B cell (primary cell): ENCODE data around the gene PEX7. TPM values are rescaled to one million over a fixed set of nuclear protein-coding genes. Genes with fewer than 3 reads are reported as not detected.

Experiments
- ATAC-seq: fragments of 200-7000 bp; cut with Tn5 transposase; one replicate; pipeline ENCODE4 v1.10.0; 2021; ENCODE audit warnings: low read depth, mild to moderate bottlenecking, moderate number of reproducible peaks, moderate library complexity
- CTCF ChIA-PET: fragments of 350-600 bp; sonication (Branson Sonifier 250); formaldehyde crosslinking; loops from one replicate; lab custom pipeline; 2021; ENCODE audit warnings: antibody characterized with exemption, inconsistent platforms; lab: Charles Lee
- POLR2A ChIA-PET: fragments of 350-600 bp; sonication (Branson Sonifier 250); formaldehyde crosslinking; loops from one replicate; lab custom pipeline; 2021; ENCODE audit warnings: antibody characterized with exemption; lab: Charles Lee
- DNase-seq: peaks from one replicate; pipeline ENCODE4 v3.0.0; 2013
- H2AFZ ChIP-seq: 2 replicates; pipeline ENCODE4 v1.6.1; 2012; ENCODE audit warnings: mild to moderate bottlenecking, low read depth, low read length; ENCODE audit not compliant: insufficient read depth, poor library complexity, severe bottlenecking
- H3K27ac ChIP-seq, 2 donors: 1 replicate in 1 of 2; 2 replicates in 1 of 2; pipeline ENCODE4 v1.5.1; 2012 to 2013; ENCODE audit warnings: low read length in 2 of 2, mild to moderate bottlenecking in 2 of 2, moderate library complexity in 1 of 2
- H3K27me3 ChIP-seq, 4 experiments: fragments of 200-600 bp in 1 of 4; sonication (generic) in 1 of 4; replicated peaks in 1 of 4; 1 replicate in 2 of 4; 2 replicates in 2 of 4; pipeline versions ENCODE4 v1.6.1 to v1.7.0; 2013 to 2016; ENCODE audit warnings: low read length in 3 of 4, mild to moderate bottlenecking in 2 of 4, mixed read lengths in 1 of 4, moderate library complexity in 1 of 4; ENCODE audit not compliant: insufficient read depth in 4 of 4, control insufficient read depth in 3 of 4; ENCODE audit errors: control extremely low read depth in 1 of 4
- H3K36me3 ChIP-seq, 2 experiments: replicated peaks in 1 of 2; 1 replicate in 1 of 2; 2 replicates in 1 of 2; pipeline versions ENCODE4 v1.6.1 to v1.7.1; 2013; ENCODE audit warnings: low read length in 1 of 2; ENCODE audit not compliant: insufficient read depth in 2 of 2, control insufficient read depth in 1 of 2; ENCODE audit errors: control extremely low read depth in 1 of 2, extremely low read depth in 1 of 2
- H3K4me1 ChIP-seq, 2 donors: fragments of 200-600 bp in 1 of 2; sonication (generic) in 1 of 2; 1 replicate in 1 of 2; 2 replicates in 1 of 2; pipeline versions ENCODE4 v1.5.1 to v1.6.1; 2013 to 2017; ENCODE audit warnings: low read length in 2 of 2; ENCODE audit not compliant: control insufficient read depth in 2 of 2, insufficient read depth in 2 of 2
- H3K4me2 ChIP-seq: replicated peaks from 2 replicates; pipeline ENCODE3; 2012; ENCODE audit warnings: mild to moderate bottlenecking, low read depth, low read length; ENCODE audit not compliant: poor library complexity, severe bottlenecking
- H3K4me3 ChIP-seq, 5 experiments: fragments of 200-600 bp in 1 of 5; sonication (generic) in 1 of 5; 1 replicate in 3 of 5; 2 replicates in 2 of 5; pipeline versions ENCODE4 v1.5.1 to v1.7.0; 2011 to 2016; ENCODE audit warnings: low read length in 4 of 5, mild to moderate bottlenecking in 4 of 5, low read depth in 2 of 5, control low read depth in 1 of 5, moderate library complexity in 1 of 5; ENCODE audit not compliant: insufficient read depth in 1 of 5; ENCODE audit errors: control extremely low read depth in 1 of 5, extremely low read depth in 1 of 5
- H3K79me2 ChIP-seq: fragments of 200-600 bp; sonication (generic); one replicate; pipeline ENCODE4 v1.6.0; 2016; ENCODE audit warnings: low read length; ENCODE audit not compliant: control insufficient read depth, insufficient read depth
- H3K9ac ChIP-seq: fragments of 200-600 bp; sonication (generic); 2 replicates; pipeline ENCODE4 v1.6.1; 2017; ENCODE audit warnings: mild to moderate bottlenecking, low read length, moderate library complexity
- H3K9me3 ChIP-seq, 3 donors: one replicate each; pipeline versions ENCODE4 v1.6.1 to v1.7.1; 2013; ENCODE audit warnings: low read length in 2 of 3; ENCODE audit not compliant: control insufficient read depth in 2 of 3, insufficient read depth in 1 of 3; ENCODE audit errors: control extremely low read depth in 1 of 3
- H4K20me1 ChIP-seq: 2 replicates; pipeline ENCODE4 v1.6.0; 2012; ENCODE audit warnings: mild to moderate bottlenecking, low read length; ENCODE audit not compliant: insufficient read depth, control insufficient read depth, poor library complexity, severe bottlenecking
- H3K27ac Mint-ChIP-seq: one replicate; pipeline ENCODE4 v1.8.0; 2021; ENCODE audit warnings: mixed read lengths
- H3K27me3 Mint-ChIP-seq: one replicate; pipeline ENCODE4 v1.8.0; 2021; ENCODE audit warnings: mixed read lengths
- H3K4me1 Mint-ChIP-seq: one replicate; pipeline ENCODE4 v1.8.0; 2021; ENCODE audit warnings: mixed read lengths
- H3K4me3 Mint-ChIP-seq: one replicate; pipeline ENCODE4 v1.8.0; 2021; ENCODE audit warnings: mixed read lengths
- H3K9me3 Mint-ChIP-seq: one replicate; pipeline ENCODE4 v1.8.0; 2022; ENCODE audit warnings: mixed read lengths; ENCODE audit not compliant: insufficient read depth
- CTCF ChIP-seq: fragments of 200-600 bp; IDR thresholded peaks from one replicate; pipeline ENCODE4 v1.8.0; 2022; ENCODE audit warnings: antibody characterized with exemption, mild to moderate bottlenecking
- EZH2 ChIP-seq: IDR thresholded peaks from 2 replicates; pipeline ENCODE4 v1.6.1; 2012; ENCODE audit warnings: borderline replicate concordance, low read depth, mild to moderate bottlenecking, moderate library complexity, low read length; ENCODE audit not compliant: insufficient read depth, poor library complexity, severe bottlenecking
- WGBS: methylation state at CpG from one replicate; pipeline ENCODE4 v1.1.5; 2013; ENCODE audit warnings: missing lambda C conversion rate; ENCODE audit not compliant: insufficient coverage; 5-methylcytosine and 5-hydroxymethylcytosine counted together
- intact Hi-C: fragments of 100-400 bp; cut with micrococcal nuclease; formaldehyde crosslinking; loops from one replicate; pipeline ENCODE4 v1.10.0; 2022
- polyA plus RNA-seq: library from polyadenylated mRNA; depleted of rRNA; stranded (reverse); fragments of >200 nt; gene quantifications from 2 replicates; pipeline ENCODE4 v1.2.3, GENCODE V29; 2012
- total RNA-seq, 2 donors: library from RNA; stranded (reverse); fragments of 120-200 nt in 1 of 2; gene quantifications; 1 replicate in 1 of 2; 2 replicates in 1 of 2; pipeline versions ENCODE4 v1.2.3 to v1.2.4, GENCODE V29; 2013 to 2022

Gene PEX7
- total and polyA plus RNA-seq, 2 donors (not counting 1 experiment from before 2014, with no cell fraction given): 3.9 TPM

- no peaks in the 10 kb centered on the region for H3K79me2 ChIP-seq
- no peak for TF ChIP-seq CTCF
- TF ChIP-seq EZH2: no peak
These were observed 132.7 kb downstream of the PEX7 start for GRCh38 chr6:136955123-136955522.

GRCh38 chr6:136956590-136957544 is 134.5 kb downstream of the PEX7 start:
- H3K4me1 Mint-ChIP-seq: peaks cover 17% of the 10 kb centered on the region
- no peak overlapping the region for H3K9ac ChIP-seq
- H3K27ac Mint-ChIP-seq: no peak overlapping the region
- no peaks in the 10 kb centered on the region for H3K9me3 Mint-ChIP-seq
- WGBS: 10% methylated on average over 7 of the region's 14 CpGs
- H4K20me1 ChIP-seq: no peaks in the 10 kb centered on the region
- POLR2A ChIA-PET: interaction anchor here (0.6 kb wide), 1 partner anchor 144 kb away, joined by 6 read pairs; no protein-coding TSS in a partner anchor
- no peaks in the 10 kb centered on the region for H3K36me3 ChIP-seq
- peaks cover 8 to 11% of the 10 kb centered on the region in 2 donors for H3K4me1 ChIP-seq
- H2AFZ ChIP-seq: peak overlapping the region; percentile 70
- H3K9me3 ChIP-seq: no peaks in the 10 kb centered on the region
- peak overlapping the region in 1 of 5 experiments; percentile 1 for H3K4me3 ChIP-seq
- peak overlapping the region; percentile 56 for H3K4me3 Mint-ChIP-seq
- peak; percentile 9 for DNase-seq
- no peaks in the 10 kb centered on the region for H3K79me2 ChIP-seq
- CTCF ChIA-PET: interaction anchor here (0.7 kb wide), 1 partner anchor 14 kb away, joined by 3 read pairs; no protein-coding TSS in a partner anchor
- H3K4me2 ChIP-seq: peak overlapping the region; percentile 58
- H3K27ac ChIP-seq: no peak overlapping the region
- peaks cover 18% of the 10 kb centered on the region for H3K27me3 Mint-ChIP-seq
- intact Hi-C loops: no loop called here
- no peak for ATAC-seq
- H3K27me3 ChIP-seq: no peaks in the 10 kb centered on the region
- no peak for TF ChIP-seq CTCF
- TF ChIP-seq EZH2: no peak

More at GRCh38 chr6:136955123-136955522, 132.7 kb downstream of the PEX7 start:
- Histone ChIP-seq H4K20me1 (no peaks in the 10 kb centered on the region), H3K9me3 (no peaks in the 10 kb centered on the region), H3K9ac (no peak overlapping the region), H3K4me3 (no peak overlapping the region), H2AFZ (no peak overlapping the region), H3K36me3 (no peaks in the 10 kb centered on the region), H3K4me2 (no peak overlapping the region), H3K4me1 (peaks cover 8 to 11% of the 10 kb centered on the region in 2 donors), H3K27me3 (no peaks in the 10 kb centered on the region), H3K27ac (no peak overlapping the region)
- Mint-ChIP-seq H3K4me3 (no peak overlapping the region), H3K27me3 (peaks cover 18% of the 10 kb centered on the region), H3K27ac (no peak overlapping the region), H3K9me3 (no peaks in the 10 kb centered on the region), H3K4me1 (peaks cover 17% of the 10 kb centered on the region)
- 79% methylated on average over 3 of the region's 3 CpGs for WGBS
- ATAC-seq (no peak), DNase-seq (no peak)
- ChIA-PET CTCF (no interaction called here), POLR2A (no interaction called here)
- intact Hi-C loops: no loop called here
